Activated CD4-positive, alpha-beta T cell treated with anti-CD3 and anti-CD28 coated beads, Interleukin-2, Interleukin-6, amounts not matched to agents 100 ng/mL and 50 ng/mL, durations not matched to agents 16 hours and 8 hours (primary cell): ENCODE results near the gene SLC34A3.
A peak's percentile ranks its signal among the peaks of the same experiment; 100 is the strongest.
"Not testable (repeated sequence)": the region's sequence is repeated elsewhere in the genome, so short reads cannot be mapped to it uniquely, and the experiment has no call there.

Experiments
- DNase-seq: peaks from one replicate; pipeline ENCODE4 v3.0.0-alpha.2; 2020

The SLC34A3 gene

GRCh38 chr9:137231372-137232039 is 805 bp downstream of the SLC34A3 start:
- no peak for DNase-seq

GRCh38 chr9:137232101-137232500 is 1.4 kb downstream of the SLC34A3 start:
- no peak for DNase-seq

- no peak for DNase-seq
Observed at GRCh38 chr9:137232510-137232909, 1.8 kb downstream of the SLC34A3 start.

GRCh38 chr9:137233143-137233980 is 2.7 kb downstream of the SLC34A3 start:
- no peak for DNase-seq

GRCh38 chr9:137234055-137234697 is 3.5 kb downstream of the SLC34A3 start:
- no peak for DNase-seq

- DNase-seq: no peak
Observed at GRCh38 chr9:137234758-137235423, 4.2 kb downstream of the SLC34A3 start.

- no peak for DNase-seq
Observed at GRCh38 chr9:137235424-137236237, 4.9 kb downstream of the SLC34A3 start.

GRCh38 chr9:137236238-137236935 is 5.7 kb downstream of the SLC34A3 start:
- peak; percentile 93 for DNase-seq

- no peak for DNase-seq
Observed at GRCh38 chr9:137236936-137237421, 6.3 kb downstream of the SLC34A3 start.

GRCh38 chr9:137237759-137238726 is 7.3 kb downstream of the SLC34A3 start:
- no peak for DNase-seq

GRCh38 chr9:137239541-137240200 is 9.0 kb downstream of the SLC34A3 start:
- not testable (repeated sequence) for DNase-seq

GRCh38 chr9:137240318-137240840 is 9.7 kb downstream of the SLC34A3 start:
- DNase-seq: peak; percentile 74

GRCh38 chr9:137240841-137241489 is 10.3 kb downstream of the SLC34A3 start, which contains the start of gene TUBB4B:
TUBB4B (plus strand) TSS chr9:137241287; CDS start chr9:137241361, 74 bp downstream.
- peak; percentile 99 for DNase-seq

GRCh38 chr9:137241490-137242268 is 11.0 kb downstream of the SLC34A3 start:
- peak; percentile 73 for DNase-seq

- DNase-seq: peak; percentile 18
Observed at GRCh38 chr9:137242269-137243203, 11.8 kb downstream of the SLC34A3 start.

- not testable (repeated sequence) for DNase-seq
Observed at GRCh38 chr9:137243266-137243625, 12.5 kb downstream of the SLC34A3 start.
